HFFc6 (cell line): ENCODE measurements around the gene SFSWAP. TPM values are rescaled to one million over a fixed set of nuclear protein-coding genes. Genes with fewer than 3 reads are reported as not detected.
"Not testable (repeated sequence)": the region's sequence is repeated elsewhere in the genome, so short reads cannot be mapped to it uniquely, and the experiment has no call there.

ENCODE experiments used
- DNase-seq: peaks from one replicate; pipeline ENCODE4 v3.0.0-alpha.2; 2018
- H3K27ac Mint-ChIP-seq: 2 replicates; pipeline ENCODE4 v1.8.0; 2020; ENCODE audit warnings: mild to moderate bottlenecking, mixed read lengths
- H3K27me3 Mint-ChIP-seq: 2 replicates; pipeline ENCODE4 v1.8.0; 2021; ENCODE audit warnings: mild to moderate bottlenecking, moderate library complexity, mixed read lengths; ENCODE audit not compliant: insufficient read depth
- H3K36me3 Mint-ChIP-seq: 2 replicates; pipeline ENCODE4 v1.8.0; 2021; ENCODE audit warnings: low read depth, mixed read lengths
- H3K4me1 Mint-ChIP-seq: 2 replicates; pipeline ENCODE4 v1.8.0; 2020; ENCODE audit warnings: low read depth, mixed read lengths
- H3K4me3 Mint-ChIP-seq: 2 replicates; pipeline ENCODE4 v1.8.0; 2020; ENCODE audit warnings: mild to moderate bottlenecking, moderate library complexity, mixed read lengths
- H3K9me3 Mint-ChIP-seq: 2 replicates; pipeline ENCODE4 v1.8.0; 2020; ENCODE audit warnings: mild to moderate bottlenecking, mixed read lengths
- CTCF ChIP-seq: fragments of 200-600 bp; sonication (generic); IDR thresholded peaks from 2 replicates; pipeline ENCODE4 v1.5.0; 2021; ENCODE audit warnings: antibody characterized with exemption, mild to moderate bottlenecking
- total RNA-seq, 6 experiments: library from RNA; stranded (reverse); fragmentation: NEBNext Ultra II Directional; extraction: Animal tissue kit (Norgen Biotek cat#: 25700); gene quantifications; 2 replicates in 1 of 6; 3 replicates in 5 of 6; pipeline ENCODE4 v1.2.3, GENCODE V29; 2021

Gene SFSWAP
- total RNA-seq, 6 experiments from 2014 or later: 23.9 to 32.4 (median 28.8) TPM

- H3K36me3 Mint-ChIP-seq: peaks cover 32% of the 10 kb centered on the region
- no peaks in the 10 kb centered on the region; the same call in 1 of the 2 replicates for H3K27me3 Mint-ChIP-seq
- no peak for DNase-seq
- H3K4me1 Mint-ChIP-seq: no peaks in the 10 kb centered on the region
- no peak overlapping the region for H3K4me3 Mint-ChIP-seq
- no peaks in the 10 kb centered on the region for H3K9me3 Mint-ChIP-seq
- no peak for TF ChIP-seq CTCF
- no peak overlapping the region for H3K27ac Mint-ChIP-seq
Observed at GRCh38 chr12:131776237-131776889, 65.5 kb downstream of the SFSWAP start.

- H3K4me3 Mint-ChIP-seq, H3K9me3 Mint-ChIP-seq, H3K27me3 Mint-ChIP-seq, H3K27ac Mint-ChIP-seq, DNase-seq, H3K4me1 Mint-ChIP-seq: not testable (repeated sequence)
- peaks cover 27% of the 10 kb centered on the region for H3K36me3 Mint-ChIP-seq
Observed at GRCh38 chr12:131777269-131777668, 66.4 kb downstream of the SFSWAP start.

- DNase-seq: no peak
- no peak for TF ChIP-seq CTCF
- H3K36me3 Mint-ChIP-seq: peaks cover 23% of the 10 kb centered on the region
- H3K27ac Mint-ChIP-seq: no peak overlapping the region
- no peak overlapping the region for H3K4me3 Mint-ChIP-seq
- H3K27me3 Mint-ChIP-seq: peaks cover 3% of the 10 kb centered on the region
- H3K9me3 Mint-ChIP-seq: no peaks in the 10 kb centered on the region
- H3K4me1 Mint-ChIP-seq: peaks cover 23% of the 10 kb centered on the region
Observed at GRCh38 chr12:131779027-131779426, 68.1 kb downstream of the SFSWAP start.

GRCh38 chr12:131782061-131782460 is 71.2 kb downstream of the SFSWAP start:
- H3K4me3 Mint-ChIP-seq: no peak overlapping the region
- peaks cover 3% of the 10 kb centered on the region for H3K27me3 Mint-ChIP-seq
- no peak for DNase-seq
- peaks cover 43% of the 10 kb centered on the region for H3K4me1 Mint-ChIP-seq
- H3K36me3 Mint-ChIP-seq: peaks cover 23% of the 10 kb centered on the region
- H3K27ac Mint-ChIP-seq: no peak overlapping the region; the same call in 1 of the 2 replicates
- H3K9me3 Mint-ChIP-seq: no peaks in the 10 kb centered on the region
- no peak for TF ChIP-seq CTCF

GRCh38 chr12:131783915-131784541 is 73.1 kb downstream of the SFSWAP start:
- peak overlapping the region; percentile 90 for H3K4me3 Mint-ChIP-seq
- peak; percentile 85 for DNase-seq
- peak overlapping the region; percentile 95 for H3K27ac Mint-ChIP-seq
- H3K9me3 Mint-ChIP-seq: no peaks in the 10 kb centered on the region
- peak; percentile 18; the same call in 1 of the 2 replicates for TF ChIP-seq CTCF
- peaks cover 43% of the 10 kb centered on the region for H3K4me1 Mint-ChIP-seq
- peaks cover 3% of the 10 kb centered on the region for H3K27me3 Mint-ChIP-seq
- peaks cover 18% of the 10 kb centered on the region for H3K36me3 Mint-ChIP-seq
